Measurements from ENCODE around the gene PIGQ.

- no peak for TF ChIP-seq CTCF (IDR thresholded peaks at IDR 0.05)
- no peak for TF ChIP-seq POLR2A (IDR thresholded peaks at IDR 0.05; ENCODE audit: low read depth)
- no peak for TF ChIP-seq POLR2AphosphoS5 (IDR thresholded peaks at IDR 0.05)
- no peak for TF ChIP-seq EP300 (IDR thresholded peaks at IDR 0.05)
Measured at GRCh38 chr16:556474-557173, 13.1 kb upstream of the PIGQ start.
